GM23248 (cell line): ENCODE measurements around the gene FPR3.

ENCODE experiments used
- EZH2 ChIP-seq: fragments of 200-600 bp; sonication (generic); IDR thresholded peaks from 2 replicates; pipeline ENCODE4 v1.6.1; 2018; ENCODE audit warnings: antibody characterized with exemption, mild to moderate bottlenecking; ENCODE audit not compliant: insufficient read depth, poor library complexity, severe bottlenecking
- EZH2phosphoT487 ChIP-seq: fragments of 200-600 bp; sonication (generic); IDR thresholded peaks from 2 replicates; pipeline ENCODE4 v1.6.1; 2018; ENCODE audit warnings: antibody characterized with exemption, moderate library complexity, mild to moderate bottlenecking, low read depth; ENCODE audit not compliant: insufficient read depth

- TF ChIP-seq EZH2 (no peak), EZH2phosphoT487 (no peak)
Observed at GRCh38 chr19:51837145-51837544, 42.2 kb downstream of the FPR3 start.
